Measurements from ENCODE around the gene CSNK1E.

DNA sequence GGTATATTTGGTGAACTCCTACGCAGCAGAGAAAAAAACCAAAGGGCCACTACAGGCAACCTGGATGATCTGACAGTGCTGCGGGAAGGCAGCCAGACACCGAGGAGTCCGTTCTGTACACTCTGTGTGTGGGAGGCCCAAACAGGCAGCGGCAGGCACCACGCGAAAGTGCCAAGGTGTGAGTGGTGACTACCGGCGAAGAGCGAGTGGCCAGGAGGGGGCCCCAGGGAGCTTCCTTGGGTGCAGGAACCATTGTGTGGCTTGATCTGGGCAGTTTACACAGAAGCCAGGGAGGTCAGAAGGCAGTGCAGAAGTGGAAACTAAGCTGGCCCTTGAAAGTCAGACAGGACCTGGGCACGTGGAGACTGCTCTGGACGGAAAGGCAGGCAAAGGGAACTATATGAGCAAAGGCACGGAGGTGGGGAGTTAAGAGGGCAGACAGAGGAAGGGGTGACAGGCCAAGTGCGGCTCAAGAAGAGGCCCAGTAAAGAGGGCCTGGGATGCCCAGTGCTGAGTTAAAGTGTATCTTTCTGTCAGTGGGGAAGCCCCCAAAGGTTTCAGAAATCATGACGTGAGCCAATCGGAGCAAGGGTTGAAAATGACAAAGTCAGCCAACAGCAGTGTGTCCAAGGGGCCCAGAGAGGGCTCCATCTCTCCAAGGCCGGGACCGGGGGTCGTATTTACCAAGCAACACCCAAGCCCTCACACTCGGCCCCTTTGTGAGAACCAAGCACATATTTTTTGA lies 55.0 kb downstream of the CSNK1E start:
- no peak for TF ChIP-seq ZNF8 (CRISPR knock-in tag; IDR thresholded peaks at IDR 0.05)
- TF ChIP-seq GLIS3 (CRISPR knock-in tag; IDR thresholded peaks at IDR 0.05) = no peak
- TF ChIP-seq SNAI2 (CRISPR knock-in tag; IDR thresholded peaks at IDR 0.05) = no peak

All from SK-N-SH treated with all-trans-retinoic acid at 6 μM for 48 hours (cell line).